Activated T-cell treated with anti-CD3 and anti-CD28 coated beads, Interleukin-2, amount 50 U/mL, for 4 hours (primary cell): Measurements from ENCODE around the gene HECTD1. TPM values are rescaled to one million over a fixed set of nuclear protein-coding genes. Genes with fewer than 3 reads are reported as not detected.
"Not testable (repeated sequence)": the region's sequence is repeated elsewhere in the genome, so short reads cannot be mapped to it uniquely, and the experiment has no call there.

Source experiments
- ATAC-seq, 2 donors: fragments of 200-7000 bp; cut with Tn5 transposase; one replicate each; pipeline ENCODE4 v1.10.0; 2021
- DNase-seq: peaks from one replicate; pipeline ENCODE4 v3.0.0-alpha.2; 2020
- H3K27me3 Mint-ChIP-seq: one replicate; pipeline ENCODE4 v1.8.0; 2021; ENCODE audit warnings: low read depth, mixed read lengths
- H3K36me3 Mint-ChIP-seq: one replicate; pipeline ENCODE4 v1.8.0; 2022; ENCODE audit warnings: mixed read lengths; ENCODE audit not compliant: insufficient read depth
- H3K4me1 Mint-ChIP-seq: one replicate; pipeline ENCODE4 v1.8.0; 2021; ENCODE audit warnings: low read depth, mixed read lengths
- H3K4me3 Mint-ChIP-seq: one replicate; pipeline ENCODE4 v1.8.0; 2021; ENCODE audit warnings: mild to moderate bottlenecking, moderate library complexity, mixed read lengths
- H3K9me3 Mint-ChIP-seq: one replicate; pipeline ENCODE4 v1.8.0; 2021; ENCODE audit warnings: mixed read lengths
- total RNA-seq, 3 donors: library from RNA; stranded (reverse); gene quantifications; one replicate each; pipeline ENCODE4 v1.2.1, GENCODE V29; 2021

Gene HECTD1
- total RNA-seq, result 100 to 1,000 TPM; 100 to 102 (median 101) TPM

DNA sequence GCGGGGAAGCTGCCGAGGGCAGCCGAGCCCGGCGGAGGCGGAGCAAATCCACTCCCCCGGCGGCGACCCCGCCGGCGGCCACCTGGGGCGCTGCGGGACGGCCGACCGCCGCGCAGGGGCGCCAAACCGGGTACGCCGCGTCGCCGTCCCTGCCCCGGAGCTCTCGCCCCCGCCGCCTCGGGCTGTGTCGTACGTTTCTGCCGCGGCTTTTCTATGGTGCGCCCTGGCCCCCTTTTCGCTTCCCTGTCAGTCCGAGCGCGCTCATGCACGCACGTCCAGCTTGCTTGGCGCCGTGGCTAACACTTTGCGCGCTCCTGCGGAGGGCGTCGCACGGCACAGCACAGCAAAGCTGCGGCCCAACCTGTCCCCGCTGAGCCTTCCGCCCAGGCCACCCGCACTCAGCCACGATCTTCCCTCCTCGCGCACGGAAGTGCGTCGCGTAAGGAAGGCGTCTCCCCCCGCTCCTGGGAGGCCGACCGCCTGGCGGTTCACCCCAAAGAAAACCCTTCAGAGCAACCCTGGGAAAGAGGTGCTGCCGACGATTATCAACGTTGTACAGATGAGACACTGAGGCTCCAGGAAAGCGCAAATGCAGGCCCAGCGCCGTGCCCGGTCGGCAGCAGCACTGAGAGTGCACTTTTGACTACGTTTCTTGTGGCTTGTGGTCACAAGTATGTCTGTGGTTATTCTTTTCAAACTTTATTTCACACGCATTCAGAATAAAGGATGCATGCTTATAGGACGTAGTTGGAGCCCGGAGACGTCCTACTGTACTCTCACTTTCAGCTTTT, at the start of gene HECTD1:
TSS of gene HECTD1 (minus strand) at position 39 of the 791 bp plus-strand sequence. CDS start 1,857 bp downstream, outside the sequence.
- Mint-ChIP-seq H3K4me1 (peaks cover 55% of the 10 kb centered on the region), H3K9me3 (no peaks in the 10 kb centered on the region), H3K4me3 (peak within 1 kb of the TSS; percentile 96), H3K36me3 (peaks cover 17% of the 10 kb centered on the region), H3K27me3 (no peaks in the 10 kb centered on the region)
- ATAC-seq (peak; percentile 78 to 80), DNase-seq (peak; percentile 84)

DNA sequence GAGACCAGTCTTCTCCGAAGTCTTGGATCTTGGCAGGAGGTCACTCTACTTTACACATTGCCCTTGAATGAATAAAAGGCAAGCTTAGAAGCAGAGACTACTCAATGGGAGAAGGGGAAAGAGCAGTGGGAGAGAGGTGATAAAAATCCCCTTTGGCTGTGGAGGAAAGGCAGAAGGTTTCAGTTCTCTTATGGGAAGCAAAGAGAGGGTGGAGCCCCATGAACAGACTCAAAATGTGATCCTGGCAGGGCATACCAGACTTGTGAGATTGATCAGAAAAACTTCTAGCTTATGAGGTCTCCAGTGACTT, 49.6 kb upstream of the HECTD1 start:
- Mint-ChIP-seq H3K36me3 (no peaks in the 10 kb centered on the region), H3K4me1 (no peaks in the 10 kb centered on the region), H3K9me3 (no peaks in the 10 kb centered on the region), H3K27me3 (no peaks in the 10 kb centered on the region), H3K4me3 (no peak overlapping the region)
- no peak for DNase-seq
- ATAC-seq, result no peak

DNA sequence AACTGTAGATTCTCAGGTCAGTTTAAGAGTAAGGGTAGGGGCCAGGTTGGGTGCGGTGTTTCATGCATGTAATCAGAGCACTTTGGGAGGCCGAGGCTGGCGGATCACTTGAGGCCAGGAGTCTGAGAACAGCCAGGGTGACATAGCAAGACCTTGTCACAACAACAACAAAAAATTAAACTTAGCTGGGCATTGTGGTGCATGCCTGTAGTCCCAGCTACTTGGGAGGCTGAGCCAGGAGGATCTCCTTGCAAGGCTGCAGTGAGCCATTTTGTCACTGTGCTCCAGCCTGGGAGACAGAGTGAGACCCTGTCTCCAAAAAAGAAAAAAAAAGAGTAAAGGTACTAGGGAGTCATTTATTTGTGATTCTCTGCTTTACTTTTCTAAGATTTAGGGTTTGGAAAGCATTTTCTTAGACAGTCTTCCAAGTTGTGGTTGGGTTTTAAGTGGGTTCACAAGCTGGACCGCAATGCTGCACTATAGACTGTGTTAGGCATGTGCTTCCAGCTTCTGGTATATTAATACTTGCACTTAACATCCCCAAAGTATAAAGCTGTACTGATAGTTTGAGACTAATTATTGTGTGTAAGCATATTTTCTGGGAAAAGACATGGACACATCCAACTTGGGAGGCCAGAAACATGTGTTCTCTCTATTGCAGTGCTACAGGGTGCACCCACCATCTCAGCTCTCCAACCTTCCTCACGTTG, 49.1 kb upstream of the HECTD1 start:
- Mint-ChIP-seq H3K4me3 (no peak overlapping the region), H3K27me3 (no peaks in the 10 kb centered on the region), H3K9me3 (no peaks in the 10 kb centered on the region), H3K36me3 (no peaks in the 10 kb centered on the region), H3K4me1 (no peaks in the 10 kb centered on the region)
- DNase-seq (no peak), ATAC-seq (no peak)

DNA sequence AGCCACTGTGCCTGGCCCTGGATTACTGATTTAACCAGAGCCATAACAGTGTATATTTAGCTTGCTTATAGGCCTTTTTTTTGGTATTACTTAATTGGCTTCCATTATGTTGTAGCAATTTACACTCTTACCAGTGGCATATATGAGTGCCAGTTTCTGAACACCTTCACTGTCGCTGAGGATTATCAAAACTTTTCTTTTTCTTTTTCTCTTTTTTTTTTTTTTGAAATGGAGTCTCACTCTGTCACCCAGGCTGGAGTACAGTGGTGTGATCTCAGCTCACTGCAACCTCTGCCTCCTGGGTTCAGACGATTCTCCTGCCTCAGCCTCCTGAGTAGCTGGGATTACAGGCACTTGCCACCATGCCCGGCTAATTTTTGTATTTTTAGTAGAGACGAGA, 48.3 kb upstream of the HECTD1 start:
- not testable (repeated sequence) for DNase-seq, H3K36me3 Mint-ChIP-seq, H3K9me3 Mint-ChIP-seq, H3K27me3 Mint-ChIP-seq, H3K4me3 Mint-ChIP-seq, ATAC-seq, H3K4me1 Mint-ChIP-seq

DNA sequence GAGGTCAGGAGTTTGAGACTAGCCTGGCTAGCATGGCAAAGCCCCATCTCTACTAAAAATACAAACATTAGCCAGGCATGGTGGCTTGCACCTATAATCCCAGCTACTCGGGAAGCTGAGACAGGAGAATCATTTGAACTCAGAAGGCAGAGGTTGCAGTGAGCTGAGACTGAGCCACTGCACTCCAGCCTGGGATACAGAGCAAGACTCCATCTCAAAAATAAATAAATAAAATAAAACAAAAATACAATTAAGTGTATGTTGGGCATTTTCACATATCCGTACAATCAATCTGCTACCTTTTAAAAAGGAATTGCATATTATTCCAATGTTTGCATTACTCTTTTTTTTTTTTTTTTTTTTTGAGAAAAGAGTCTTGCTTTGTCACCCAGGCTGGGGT, 47.7 kb upstream of the HECTD1 start:
- Mint-ChIP-seq H3K4me1 (peaks cover 1% of the 10 kb centered on the region), H3K4me3 (no peak overlapping the region), H3K9me3 (no peaks in the 10 kb centered on the region), H3K36me3 (no peaks in the 10 kb centered on the region), H3K27me3 (no peaks in the 10 kb centered on the region)
- ATAC-seq (no peak), DNase-seq (no peak)

DNA sequence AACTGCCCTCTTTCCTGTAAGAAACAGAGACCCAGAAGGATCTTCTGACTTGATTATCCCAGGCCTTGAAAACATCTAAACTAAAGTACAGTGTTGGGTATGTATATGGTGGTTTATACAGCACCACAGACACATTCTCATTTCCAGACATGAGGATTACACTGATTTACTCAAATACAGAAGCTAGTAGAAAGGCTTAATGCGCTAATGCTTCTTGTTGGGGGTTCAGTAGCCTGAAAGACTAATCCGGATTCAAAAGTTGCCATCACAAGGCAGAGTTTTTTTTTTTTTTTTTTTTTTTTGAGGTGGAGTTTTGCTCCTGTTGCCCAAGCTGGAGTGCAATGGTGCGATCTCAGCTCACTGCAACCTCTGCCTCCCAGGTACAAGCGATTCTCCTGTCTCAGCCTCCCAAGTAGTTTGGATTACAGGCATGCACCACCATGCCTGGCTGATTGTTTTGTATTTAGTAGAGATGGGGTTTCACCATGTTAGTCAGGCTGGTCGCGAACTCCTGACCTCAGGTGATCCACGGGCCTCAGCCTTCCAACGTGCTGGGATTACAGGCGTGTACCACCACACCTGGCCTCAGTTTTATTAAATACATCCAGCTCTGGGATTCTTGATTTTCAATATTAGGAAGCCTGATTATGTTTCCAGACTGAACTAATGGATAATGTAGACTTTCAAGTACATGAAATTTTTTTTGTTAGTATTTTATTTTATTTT, 46.3 kb upstream of the HECTD1 start:
- DNase-seq, result no peak
- ATAC-seq, result no peak
- no peaks in the 10 kb centered on the region for H3K36me3 Mint-ChIP-seq
- peaks cover 1% of the 10 kb centered on the region for H3K4me1 Mint-ChIP-seq
- no peaks in the 10 kb centered on the region for H3K27me3 Mint-ChIP-seq
- H3K4me3 Mint-ChIP-seq, result no peak overlapping the region
- no peaks in the 10 kb centered on the region for H3K9me3 Mint-ChIP-seq

DNA sequence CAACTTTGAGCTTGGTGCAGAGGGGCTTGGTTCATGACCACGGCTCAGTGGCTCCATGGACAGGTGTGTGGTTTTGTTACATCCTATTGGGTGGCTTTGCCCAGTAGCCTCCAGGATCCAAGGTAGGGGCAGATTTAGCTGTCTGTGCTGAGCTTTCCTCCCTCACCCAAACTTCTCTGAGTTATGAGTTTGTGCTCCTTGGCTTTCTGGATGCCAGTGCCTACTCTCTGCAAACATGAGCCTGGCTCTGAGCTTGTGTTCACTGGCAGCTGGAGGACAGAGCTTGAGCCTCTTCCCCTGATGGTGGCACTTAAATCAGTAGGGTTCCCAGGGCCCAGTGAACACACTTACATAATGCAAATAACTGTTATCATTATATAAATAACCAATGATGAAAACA, 45.3 kb upstream of the HECTD1 start:
- Mint-ChIP-seq H3K4me3 (no peak overlapping the region), H3K27me3 (no peaks in the 10 kb centered on the region), H3K36me3 (no peaks in the 10 kb centered on the region), H3K4me1 (peaks cover 1% of the 10 kb centered on the region), H3K9me3 (no peaks in the 10 kb centered on the region)
- no peak for DNase-seq
- ATAC-seq, result no peak

DNA sequence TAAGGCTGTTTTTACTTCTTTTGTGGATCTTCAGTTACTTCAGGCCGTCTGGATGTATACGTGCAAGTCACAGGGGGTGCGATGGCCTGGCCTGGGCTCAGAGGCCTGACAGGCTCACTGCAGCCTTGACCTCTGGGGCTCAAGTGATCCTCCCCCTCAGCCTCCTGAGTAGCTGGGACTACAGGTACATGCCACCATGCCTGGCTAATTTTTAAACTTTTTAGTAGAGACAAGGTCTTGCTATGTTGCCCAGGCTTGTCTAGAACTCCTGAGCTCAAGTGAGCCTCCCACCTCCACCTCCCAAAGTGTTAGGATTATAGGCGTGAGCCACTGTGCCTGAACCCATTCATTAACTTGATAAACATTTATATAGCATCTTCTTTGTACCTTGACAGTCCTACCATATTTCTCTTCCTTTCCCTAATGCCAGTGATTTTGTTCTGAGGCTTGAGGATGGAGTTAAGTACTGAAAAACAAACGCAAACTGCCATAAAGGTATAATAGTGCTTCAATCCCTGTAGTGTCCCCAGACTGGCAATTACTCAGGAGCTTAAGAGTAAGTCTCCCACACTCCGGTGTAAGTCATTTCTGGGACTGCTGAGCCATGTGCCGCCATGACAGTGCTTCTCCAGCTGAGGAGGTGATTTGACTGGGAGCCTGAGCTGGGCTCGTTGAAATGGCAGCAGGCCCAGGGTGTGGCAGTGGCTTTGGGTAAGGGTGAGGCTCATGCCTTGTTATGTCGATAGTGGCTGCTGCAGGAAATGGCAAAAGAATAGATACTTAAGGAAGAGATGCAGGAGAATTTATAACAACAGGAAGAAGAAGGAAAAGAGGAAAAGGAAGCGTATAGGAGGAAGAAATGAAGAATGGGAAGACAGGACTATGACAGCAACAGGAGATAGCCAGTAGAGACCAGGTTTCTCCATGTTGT, 43.7 kb upstream of the HECTD1 start:
- no peak for ATAC-seq
- no peaks in the 10 kb centered on the region for H3K9me3 Mint-ChIP-seq
- H3K4me1 Mint-ChIP-seq, result peaks cover 1% of the 10 kb centered on the region
- H3K36me3 Mint-ChIP-seq, result no peaks in the 10 kb centered on the region
- DNase-seq, result no peak
- H3K4me3 Mint-ChIP-seq, result no peak overlapping the region
- no peaks in the 10 kb centered on the region for H3K27me3 Mint-ChIP-seq

DNA sequence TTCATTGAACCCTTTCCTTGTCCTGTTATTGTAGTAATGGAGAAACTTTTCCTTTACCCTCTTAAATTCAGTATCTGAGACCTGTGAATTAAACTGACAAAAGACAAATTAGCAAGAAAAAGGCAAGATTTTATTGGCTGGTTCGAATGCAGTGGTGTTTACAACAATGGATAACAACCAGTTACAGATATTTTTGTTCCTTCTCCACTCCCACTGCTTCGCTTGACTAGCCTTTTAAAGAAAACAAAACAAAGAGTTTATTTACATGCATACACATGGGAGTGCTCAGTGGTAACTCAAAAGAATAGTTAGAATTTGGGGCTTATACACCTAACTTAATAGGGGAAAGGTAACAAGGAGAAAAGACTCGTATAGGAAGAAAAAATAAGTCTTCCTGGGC, 37.0 kb upstream of the HECTD1 start:
- DNase-seq, result no peak
- ATAC-seq, result no peak
- H3K4me3 Mint-ChIP-seq, result no peak overlapping the region
- H3K9me3 Mint-ChIP-seq, result no peaks in the 10 kb centered on the region
- no peaks in the 10 kb centered on the region for H3K36me3 Mint-ChIP-seq
- no peaks in the 10 kb centered on the region for H3K27me3 Mint-ChIP-seq
- peaks cover 12% of the 10 kb centered on the region for H3K4me1 Mint-ChIP-seq

DNA sequence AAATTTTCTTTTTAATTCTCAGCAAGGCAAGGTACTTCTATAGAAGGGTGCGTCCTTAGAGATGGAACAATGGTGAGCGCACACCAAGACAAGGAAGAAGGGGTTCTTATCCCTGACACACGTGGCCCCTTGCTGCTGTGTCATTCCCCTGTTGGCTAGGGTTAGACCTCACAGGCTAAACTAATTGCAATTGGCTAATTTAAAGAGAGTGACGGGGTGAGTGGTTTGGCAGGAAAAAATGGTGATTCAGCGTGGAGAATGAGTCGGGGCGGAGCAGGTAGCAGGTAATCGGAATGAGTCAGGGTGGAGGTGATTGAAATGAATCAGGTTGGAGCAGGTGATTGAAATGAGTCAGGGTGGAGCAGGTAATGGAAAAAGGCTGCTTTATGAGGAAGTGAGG, 36.3 kb upstream of the HECTD1 start:
- Mint-ChIP-seq H3K4me3 (no peak overlapping the region), H3K36me3 (no peaks in the 10 kb centered on the region)

DNA sequence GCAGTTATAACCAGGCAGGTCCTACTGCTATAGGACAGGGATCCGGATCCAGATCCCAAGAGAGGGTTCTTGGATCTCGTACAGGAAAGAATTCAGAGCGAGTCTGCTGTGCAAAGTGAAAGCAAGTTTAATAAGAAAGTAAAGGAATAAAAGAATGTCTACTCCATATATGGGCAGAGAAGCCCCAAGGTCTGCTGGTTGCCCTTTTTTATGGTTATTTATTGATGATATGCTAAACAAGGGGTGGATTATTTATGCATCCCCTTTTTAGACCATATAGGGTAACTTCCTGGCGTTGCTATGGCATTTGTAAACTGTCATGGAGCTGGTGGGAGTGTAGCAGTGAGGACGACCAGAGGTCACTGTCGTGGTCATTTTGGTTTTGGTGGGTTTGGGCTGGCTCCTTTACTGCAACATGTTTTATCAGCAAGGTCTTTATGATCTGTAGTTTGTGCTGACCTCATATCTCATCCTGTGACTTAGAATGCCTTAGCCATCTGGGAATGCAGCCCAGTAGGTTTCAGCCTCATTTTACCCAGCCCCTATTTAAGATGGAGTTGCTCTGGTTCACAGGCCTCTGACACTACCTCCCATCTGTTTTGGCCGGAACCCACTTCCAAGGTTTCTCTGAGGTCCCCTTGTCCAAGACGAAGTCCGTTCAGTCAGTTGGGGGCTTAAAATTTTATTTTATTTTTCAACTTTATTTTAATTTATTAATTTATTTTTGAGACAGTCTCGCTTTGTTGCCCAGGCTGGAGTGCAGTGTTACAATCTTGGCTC, 34.8 kb upstream of the HECTD1 start:
- H3K9me3 Mint-ChIP-seq, H3K27me3 Mint-ChIP-seq, H3K4me3 Mint-ChIP-seq, ATAC-seq, H3K36me3 Mint-ChIP-seq, DNase-seq: not testable (repeated sequence)
- peaks cover 15% of the 10 kb centered on the region for H3K4me1 Mint-ChIP-seq

More for the DNA sequence above, 36.3 kb upstream of the HECTD1 start:
- Mint-ChIP-seq H3K27me3 (no peaks in the 10 kb centered on the region), H3K9me3 (no peaks in the 10 kb centered on the region), H3K4me1 (peaks cover 15% of the 10 kb centered on the region)
- ATAC-seq (peak in 1 of 2 donors; percentile 34), DNase-seq (no peak)

DNA sequence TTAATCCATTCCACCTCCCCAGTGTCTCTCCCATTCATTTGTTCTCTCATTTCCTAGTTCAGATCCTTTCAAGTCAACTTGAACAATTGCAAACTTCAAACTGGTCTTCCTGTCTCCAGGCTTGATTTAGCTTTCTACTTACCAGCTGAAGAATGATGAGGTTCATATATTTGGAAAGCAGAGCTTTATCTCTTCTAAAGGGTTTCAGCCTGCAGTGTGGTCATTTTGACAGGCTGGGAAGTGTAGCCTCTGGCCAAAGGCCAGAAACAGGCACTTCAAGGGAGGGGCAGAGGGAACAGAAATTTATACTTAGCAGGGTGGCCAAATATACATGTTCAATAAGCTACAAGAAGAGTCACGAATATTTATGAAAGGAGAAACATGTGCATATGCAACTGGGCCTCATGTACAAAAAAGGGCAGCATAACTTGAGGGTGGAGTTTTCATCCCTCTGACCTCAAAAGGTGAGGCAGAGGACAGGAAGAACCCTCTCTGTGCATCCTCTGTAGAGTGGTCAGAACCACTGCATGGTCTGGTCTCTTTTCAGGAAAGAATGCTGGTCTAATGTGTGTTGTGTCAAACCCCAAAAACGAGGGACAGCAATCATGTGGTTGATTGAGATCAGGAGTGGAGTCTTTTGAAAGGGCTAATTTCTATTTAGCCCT, 34.0 kb upstream of the HECTD1 start:
- no peak for ATAC-seq
- DNase-seq, result no peak
- no peaks in the 10 kb centered on the region for H3K27me3 Mint-ChIP-seq
- no peaks in the 10 kb centered on the region for H3K9me3 Mint-ChIP-seq
- H3K4me3 Mint-ChIP-seq, result no peak overlapping the region
- peaks cover 15% of the 10 kb centered on the region for H3K4me1 Mint-ChIP-seq
- no peaks in the 10 kb centered on the region for H3K36me3 Mint-ChIP-seq

DNA sequence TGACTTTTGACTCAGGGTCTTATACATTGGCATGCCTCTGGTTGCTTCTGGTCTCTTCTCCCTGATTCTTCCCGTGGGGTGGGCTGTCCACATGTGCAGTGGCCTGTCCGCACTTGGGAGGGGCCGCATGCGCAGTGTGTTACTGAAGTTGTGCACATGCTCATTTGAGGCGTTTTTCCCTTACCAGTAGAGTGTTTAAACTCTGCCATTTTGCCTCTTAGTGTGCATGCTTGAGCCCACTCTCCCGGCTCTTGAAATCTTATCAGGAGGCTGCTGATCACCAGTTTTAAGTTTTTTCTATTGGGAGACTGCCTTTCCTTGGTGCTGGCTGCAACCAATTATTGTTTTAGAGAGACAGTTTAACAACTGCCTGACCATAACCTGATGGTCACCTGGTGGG, 32.1 kb upstream of the HECTD1 start:
- ATAC-seq, result no peak
- Mint-ChIP-seq H3K36me3 (no peaks in the 10 kb centered on the region), H3K4me1 (peaks cover 15% of the 10 kb centered on the region), H3K9me3 (no peaks in the 10 kb centered on the region), H3K4me3 (no peak overlapping the region), H3K27me3 (no peaks in the 10 kb centered on the region)
- DNase-seq, result no peak
